Ovary (tissue), 9 donors: ENCODE measurements around the gene KNL1. TPM values are rescaled to one million over a fixed set of nuclear protein-coding genes. Genes with fewer than 3 reads are reported as not detected.

Experiments
- DNase-seq, 5 donors: peaks; one replicate each; pipeline ENCODE4 v3.0.0-alpha.2; 2019 to 2020
- H3K27ac ChIP-seq, 2 donors: fragments of 200-600 bp; one replicate each; pipeline versions ENCODE4 v1.5.1 to v1.8.0; 2019 to 2022
- H3K27me3 ChIP-seq: fragments of 200-600 bp; one replicate; pipeline ENCODE4 v1.8.0; 2022
- H3K36me3 ChIP-seq: fragments of 200-600 bp; sonication (generic); one replicate; pipeline ENCODE4 v1.5.1; 2019
- H3K4me1 ChIP-seq: one replicate; pipeline ENCODE4 v1.8.1; 2013; ENCODE audit warnings: mild to moderate bottlenecking, moderate library complexity; ENCODE audit not compliant: insufficient read depth
- H3K4me3 ChIP-seq: fragments of 200-600 bp; sonication (generic); one replicate; pipeline ENCODE4 v1.5.1; 2017
- H3K9me3 ChIP-seq, 2 donors: fragments of 200-600 bp in 1 of 2; sonication (generic) in 1 of 2; one replicate each; pipeline versions ENCODE4 v1.5.1 to v1.8.1; 2013 to 2019; ENCODE audit warnings: mild to moderate bottlenecking in 1 of 2, moderate library complexity in 1 of 2
- CTCF ChIP-seq, 3 donors: fragments of 450-650 bp in 2 of 3; fragments of 200-600 bp in 1 of 3; IDR thresholded peaks; one replicate each; pipeline versions ENCODE4 v1.5.1 to v1.8.0; 2016 to 2022; ENCODE audit warnings: antibody characterized with exemption in 3 of 3, mild to moderate bottlenecking in 1 of 3
- EP300 ChIP-seq: sonication (generic); formaldehyde crosslinking; IDR thresholded peaks from one replicate; pipeline ENCODE4 v1.6.1; 2017; ENCODE audit warnings: antibody characterized with exemption
- POLR2A ChIP-seq: fragments of 450-650 bp; IDR thresholded peaks from one replicate; pipeline ENCODE4 v1.6.1; 2017; ENCODE audit warnings: antibody characterized with exemption, mild to moderate bottlenecking, moderate library complexity
- WGBS, 3 donors: extraction: QIAGEN DNeasy Blood & Tissue Kit in 1 of 3; methylation state at CpG; one replicate each; pipeline versions ENCODE4 v1.1.5 to v1.1.7; 2013 to 2017; 5-methylcytosine and 5-hydroxymethylcytosine counted together
- intact Hi-C, 4 donors: fragments of 100-400 bp; cut with DNase I; formaldehyde crosslinking; loops; one replicate each; pipeline versions ENCODE4 v1.11.0 to v1.15.1; 2022 to 2023
- polyA plus RNA-seq, 2 donors: library from polyadenylated mRNA; stranded (reverse); fragments of 200-250 nt in 1 of 2; fragments of 350-450 nt in 1 of 2; fragmentation: Illumina TruSeq in 1 of 2; extraction: RNeasy Lipid Tissue Mini Kit (QIAGEN cat#74804) in 1 of 2; gene quantifications; one replicate each; pipeline ENCODE4 v1.2.3, GENCODE V29; 2013 to 2014
- total RNA-seq, 7 donors: library from RNA; depleted of rRNA in 2 of 7; stranded (reverse); fragments of >200 nt in 2 of 7; fragmentation: NEBNext Ultra II Directional in 3 of 7; extraction: Animal tissue kit (Norgen Biotek cat#: 25700) in 3 of 7; gene quantifications; one replicate each; pipeline versions ENCODE4 v1.1.0 to v1.2.4, GENCODE V29; 2016 to 2023
- donor health status: DM: no; HTN: no; CAD: no; lungs with moderate emphysema.
- donor health status: DM: no; HTN: no; CAD: no.
- donor health status: Bipolar disorder and iron deficiency.
- donor health status: DM: yes; HTN: yes; CAD: no.
- donor health status: DM: no; HTN: no; CAD: no.
- donor health status: DM: yes; HTN: yes; CAD: no.

The KNL1 gene
- total and polyA plus RNA-seq, 9 donors: 0.13 to 1.4 (median 0.48) TPM

- no peaks in the 10 kb centered on the region for H3K27me3 ChIP-seq
- intact Hi-C loops: loop anchor here in 1 of 4 donors (10.0 kb wide), 1 partner anchor 296 kb away; the partner anchor contains the start of gene VPS18
- WGBS, 3 donors: 83 to 85% (median 84%) methylated on average over 4 of the region's 4 CpGs
Measured at GRCh38 chr15:40598672-40599071, 4.6 kb downstream of the KNL1 start.

DNA sequence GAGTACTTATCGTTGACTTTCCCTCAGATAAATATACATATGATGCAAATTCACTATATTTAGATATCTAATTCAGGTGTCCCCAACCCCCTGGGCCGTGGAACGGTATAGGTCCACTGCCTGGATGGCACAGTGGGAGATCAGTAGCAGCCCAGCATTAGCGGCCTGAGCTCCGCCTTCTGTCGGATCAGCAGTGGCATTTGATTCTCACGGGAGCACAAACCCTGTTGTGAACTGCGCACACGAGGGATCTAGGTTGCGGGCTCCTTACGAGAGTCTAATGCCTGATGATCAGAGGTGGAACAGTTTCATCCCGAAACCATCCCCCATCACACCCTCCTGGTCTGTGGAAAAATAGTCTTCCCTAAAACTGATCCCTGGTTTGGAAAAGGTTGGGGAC lies 6.9 kb downstream of the KNL1 start:
- no peak for DNase-seq
- 93% methylated on average over 12 of the region's 12 CpGs for WGBS, 3 donors
- intact Hi-C loops: no loop called here
- H3K27ac ChIP-seq: no peak overlapping the region
- TF ChIP-seq POLR2A (no peak), EP300 (no peak), CTCF (IDR thresholded peaks at IDR 0.05) (no peak)
- H3K27me3 ChIP-seq: no peaks in the 10 kb centered on the region
- no peaks in the 10 kb centered on the region for H3K4me1 ChIP-seq
- no peaks in the 10 kb centered on the region for H3K9me3 ChIP-seq
- no peaks in the 10 kb centered on the region for H3K36me3 ChIP-seq
- no peak overlapping the region for H3K4me3 ChIP-seq

More at GRCh38 chr15:40598672-40599071, 4.6 kb downstream of the KNL1 start:
- Histone ChIP-seq H3K27ac (no peak overlapping the region), H3K4me1 (no peaks in the 10 kb centered on the region), H3K9me3 (no peaks in the 10 kb centered on the region), H3K4me3 (no peak overlapping the region), H3K36me3 (no peaks in the 10 kb centered on the region)
- TF ChIP-seq CTCF (IDR thresholded peaks at IDR 0.05) (no peak), EP300 (no peak), POLR2A (no peak)
- DNase-seq: no peak

- H3K27me3 ChIP-seq: no peaks in the 10 kb centered on the region
- H3K36me3 ChIP-seq: no peaks in the 10 kb centered on the region
- no peak for TF ChIP-seq CTCF (IDR thresholded peaks at IDR 0.05)
- no peak for TF ChIP-seq EP300
- no peak for TF ChIP-seq POLR2A
- H3K27ac ChIP-seq: no peak overlapping the region
- H3K4me3 ChIP-seq: no peak overlapping the region
- no peak for DNase-seq
- H3K4me1 ChIP-seq: no peaks in the 10 kb centered on the region
- H3K9me3 ChIP-seq: no peaks in the 10 kb centered on the region
- intact Hi-C loops: no loop called here
Measured at GRCh38 chr15:40603935-40604334, 9.9 kb downstream of the KNL1 start.

DNA sequence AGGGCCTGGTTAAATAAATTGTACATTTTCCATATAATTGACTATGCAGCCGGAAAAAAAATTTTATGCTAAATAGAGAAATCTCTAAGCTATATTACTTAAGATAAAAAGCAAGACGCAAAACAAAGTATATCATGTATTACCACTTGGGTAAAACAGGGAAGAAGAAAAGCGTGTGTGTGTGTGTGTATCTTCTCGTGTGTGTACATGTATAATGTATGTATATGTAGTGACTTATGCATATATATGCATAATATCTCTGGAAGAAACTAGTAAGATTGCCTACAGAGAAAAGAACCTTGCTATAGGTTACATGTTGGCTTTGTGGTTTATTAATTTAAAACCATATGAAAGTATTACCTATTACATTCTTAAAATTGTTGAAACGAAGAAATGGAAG lies 19.0 kb downstream of the KNL1 start:
- H3K27ac ChIP-seq: no peak overlapping the region
- H3K36me3 ChIP-seq: no peaks in the 10 kb centered on the region
- intact Hi-C loops: no loop called here
- no peak for TF ChIP-seq EP300
- TF ChIP-seq POLR2A: no peak
- TF ChIP-seq CTCF (IDR thresholded peaks at IDR 0.05): no peak
- no peaks in the 10 kb centered on the region for H3K9me3 ChIP-seq
- no peak for DNase-seq
- H3K4me1 ChIP-seq: no peaks in the 10 kb centered on the region
- no peak overlapping the region for H3K4me3 ChIP-seq
- 85% methylated on average over 5 of the region's 5 CpGs for whole genome bisulfite sequencing, 3 donors
- no peaks in the 10 kb centered on the region for H3K27me3 ChIP-seq

DNA sequence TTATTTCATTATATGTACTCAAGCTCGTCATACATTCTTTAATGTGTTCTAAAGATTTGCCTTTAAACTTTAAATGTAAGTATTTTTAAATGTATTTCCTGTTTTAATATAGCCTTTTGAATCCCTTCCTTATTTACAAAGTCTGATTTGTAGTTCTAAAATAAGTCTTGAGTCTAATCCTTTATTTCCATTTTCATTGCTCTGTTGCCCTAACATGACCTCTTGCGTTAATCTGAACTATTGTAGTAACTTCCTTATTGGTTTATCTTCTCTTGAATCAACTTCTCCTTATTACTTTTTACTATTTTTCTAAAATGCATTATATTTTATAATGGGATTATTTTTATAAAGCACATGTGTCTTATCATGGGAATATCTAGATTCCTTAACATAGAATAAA lies 24.0 kb downstream of the KNL1 start:
- intact Hi-C loops: no loop called here
- no peaks in the 10 kb centered on the region for H3K27me3 ChIP-seq

More for the DNA sequence above, 24.0 kb downstream of the KNL1 start:
- Histone ChIP-seq H3K27ac (no peak overlapping the region), H3K36me3 (no peaks in the 10 kb centered on the region), H3K4me1 (no peaks in the 10 kb centered on the region), H3K4me3 (no peak overlapping the region), H3K9me3 (no peaks in the 10 kb centered on the region)
- DNase-seq: no peak
- TF ChIP-seq EP300: no peak
- no peak for TF ChIP-seq POLR2A
- no peak for TF ChIP-seq CTCF (IDR thresholded peaks at IDR 0.05)
- 89 to 97% (median 93%) methylated on average over 2 of the region's 2 CpGs for WGBS, 3 donors
